GM18502 (cell line): Measurements from ENCODE around the gene WNT3.
"Not testable (repeated sequence)": the region's sequence is repeated elsewhere in the genome, so short reads cannot be mapped to it uniquely, and the experiment has no call there.

Experiments used
- ATAC-seq: cut with Tn5 transposase; IDR thresholded peaks from one replicate; pipeline ENCODE4 v1.9.1; 2021; ENCODE audit warnings: mild to moderate bottlenecking; ENCODE audit not compliant: unreplicated experiment, poor library complexity

Gene WNT3

GRCh38 chr17:46815474-46816353 lies 2.8 kb downstream of the WNT3 start:
- ATAC-seq = no peak

GRCh38 chr17:46814446-46814845 lies 4.0 kb downstream of the WNT3 start:
- no peak for ATAC-seq

- ATAC-seq = no peak
These were observed 4.6 kb downstream of the WNT3 start for GRCh38 chr17:46813920-46814319.

- no peak for ATAC-seq
These were observed 5.7 kb downstream of the WNT3 start for GRCh38 chr17:46812624-46813318.

- ATAC-seq = no peak
These were observed 6.4 kb downstream of the WNT3 start for GRCh38 chr17:46811978-46812583.

GRCh38 chr17:46810837-46811236 lies 7.7 kb downstream of the WNT3 start:
- no peak for ATAC-seq

- no peak for ATAC-seq
These were observed 9.4 kb downstream of the WNT3 start for GRCh38 chr17:46809110-46809571.

- ATAC-seq = no peak
These were observed 12.7 kb downstream of the WNT3 start for GRCh38 chr17:46805771-46806170.

- no peak for ATAC-seq
These were observed 14.9 kb downstream of the WNT3 start for GRCh38 chr17:46803544-46803943.

GRCh38 chr17:46802800-46803199 lies 15.7 kb downstream of the WNT3 start:
- no peak for ATAC-seq

GRCh38 chr17:46800573-46800972 lies 17.9 kb downstream of the WNT3 start:
- no peak for ATAC-seq

- ATAC-seq = no peak
These were observed 21.4 kb downstream of the WNT3 start for GRCh38 chr17:46796956-46797530.

- ATAC-seq = no peak
These were observed 22.0 kb downstream of the WNT3 start for GRCh38 chr17:46796524-46796923.

GRCh38 chr17:46796084-46796483 lies 22.4 kb downstream of the WNT3 start:
- no peak for ATAC-seq

- no peak for ATAC-seq
These were observed 23.0 kb downstream of the WNT3 start for GRCh38 chr17:46795379-46795952.

- ATAC-seq = no peak
These were observed 24.2 kb downstream of the WNT3 start for GRCh38 chr17:46794318-46794717.

GRCh38 chr17:46793541-46793940 lies 25.0 kb downstream of the WNT3 start:
- ATAC-seq = no peak

- not testable (repeated sequence) for ATAC-seq
These were observed 25.5 kb downstream of the WNT3 start for GRCh38 chr17:46793023-46793422.

GRCh38 chr17:46792071-46792470 lies 26.4 kb downstream of the WNT3 start:
- no peak for ATAC-seq

GRCh38 chr17:46791531-46791930 lies 27.0 kb downstream of the WNT3 start:
- ATAC-seq = no peak
